Measurements from ENCODE around the gene CELA2A. TPM values are rescaled to one million over a fixed set of nuclear protein-coding genes. Genes with fewer than 3 reads are reported as not detected.

Gene CELA2A
- total and polyA plus RNA-seq, 9 of the 15 experiments (the other 6 are each of a cell fraction or from before 2014, with no cell fraction given): 0.62 TPM; not detected in 8

- Histone ChIP-seq H3K36me3 (ENCODE audit: control insufficient read depth, insufficient read depth, low read length) (peaks cover 33% of the 10 kb centered on the region), H3K4me3 (no peak overlapping the region), H3K9me3 (replicated peaks; ENCODE audit: control insufficient read depth, insufficient read depth, low read depth, low read length) (no peaks in the 10 kb centered on the region), H3K4me2 (ENCODE audit: insufficient read depth, low read length) (no peak overlapping the region), H3K9ac (ENCODE audit: insufficient read depth in 1 of 2, low read depth in 2 of 2, low read length in 2 of 2) (peak overlapping the region in 1 of 2 experiments; percentile 3; a peak in 1 of 4 replicates), H3K27me3 (ENCODE audit: control insufficient read depth in 2 of 2, insufficient read depth in 2 of 2, low read length in 2 of 2) (no peaks in the 10 kb centered on the region), H3K79me2 (ENCODE audit: control insufficient read depth, insufficient read depth, low read length) (no peaks in the 10 kb centered on the region), H3K9me1 (ENCODE audit: control insufficient read depth, insufficient read depth, low read length) (no peaks in the 10 kb centered on the region), H3K4me1 (replicated peaks in 1 of 2; ENCODE audit: control insufficient read depth in 2 of 2, insufficient read depth in 2 of 2, low read length in 2 of 2) (peaks cover 0 to 4% of the 10 kb centered on the region in 2 experiments; a peak in 1 of 5 replicates), H2AFZ (ENCODE audit: low read depth, low read length) (no peak overlapping the region), H3K27ac (ENCODE audit: extremely low read depth, low read depth, low read length) (no peak overlapping the region), H4K20me1 (replicated peaks; ENCODE audit: control insufficient read depth, insufficient read depth, low read length) (no peaks in the 10 kb centered on the region)
- in situ Hi-C loops (cut with MboI) (no loop called here), intact Hi-C loops (cut with micrococcal nuclease) (no loop called here)
- ChIA-PET CTCF (ENCODE audit: low intra/inter-chr PET ratio) (no interaction called here), POLR2A (interaction anchor here (1.0 kb wide), 1 partner anchor 23 kb away, joined by 3 read pairs; no protein-coding TSS in a partner anchor)
- FAIRE-seq (no peak), ATAC-seq (no peak), DNase-seq (ENCODE audit: extremely low read depth in 1 of 4, low spot score in 3 of 4) (no peak)
- WGBS (ENCODE audit: insufficient coverage, low coverage, missing lambda C conversion rate): 70% methylated on average over 5 of the region's 5 CpGs
- TSS peak; percentile 37 for BruUV-seq (replicated peaks)
- TF ChIP-seq ZNF165 (CRISPR knock-in tag; IDR thresholded peaks at IDR 0.05; ENCODE audit: borderline replicate concordance): no peak
- no peak for TF ChIP-seq ZKSCAN1 (IDR thresholded peaks at IDR 0.05; ENCODE audit: low read depth, low read length)
- no peak for TF ChIP-seq KLF16 (IDR thresholded peaks at IDR 0.05)
- no peak for TF ChIP-seq ZFP91 (CRISPR knock-in tag; IDR thresholded peaks at IDR 0.05)
- TF ChIP-seq ZNF311 (CRISPR knock-in tag; IDR thresholded peaks at IDR 0.05): no peak
- no peak for TF ChIP-seq UBTF (IDR thresholded peaks at IDR 0.05; ENCODE audit: borderline replicate concordance in 1 of 2, low read depth in 2 of 2, low read length in 2 of 2)
- TF ChIP-seq YBX1 (IDR thresholded peaks at IDR 0.05): no peak
- no peak for TF ChIP-seq EZH2 (IDR thresholded peaks at IDR 0.05; ENCODE audit: borderline replicate concordance, low read depth, low read length)
- TF ChIP-seq MYBL2 (IDR thresholded peaks at IDR 0.05; ENCODE audit: low read depth): no peak
- no peak for TF ChIP-seq MYBL2 (CRISPR knock-in tag; IDR thresholded peaks at IDR 0.05; ENCODE audit: borderline replicate concordance)
- TF ChIP-seq E2F1 (CRISPR knock-in tag; IDR thresholded peaks at IDR 0.05): no peak
- TF ChIP-seq HMG20A (CRISPR knock-in tag; conservative IDR thresholded peaks at IDR 0.05): no peak
- TF ChIP-seq ZNF699 (CRISPR knock-in tag; IDR thresholded peaks at IDR 0.05; ENCODE audit: insufficient replicate concordance): no peak
- TF ChIP-seq SMARCC2 (IDR thresholded peaks at IDR 0.05; ENCODE audit: low read depth): no peak
- TF ChIP-seq ZBTB12 (CRISPR knock-in tag; IDR thresholded peaks at IDR 0.05): no peak
- TF ChIP-seq ETV1 (tag; conservative IDR thresholded peaks at IDR 0.05; ENCODE audit: low read depth): no peak
Measured at GRCh38 chr1:15492596-15492995, 36.1 kb downstream of the CELA2A start.

All from K562 (cell line).